Prostate gland (tissue), 2 donors: Measurements from ENCODE around the gene RAP2B.

Experiments used
- CTCF ChIP-seq, 4 experiments: fragments of 200-600 bp in 2 of 4; fragments of 450-650 bp in 2 of 4; sonication (generic) in 2 of 4; IDR thresholded peaks; 1 replicate in 3 of 4; 2 replicates in 1 of 4; pipeline ENCODE4 v1.5.1; 2016 to 2019; ENCODE audit warnings: antibody characterized with exemption in 4 of 4, mild to moderate bottlenecking in 2 of 4, moderate library complexity in 2 of 4
- POLR2A ChIP-seq: fragments of 450-650 bp; IDR thresholded peaks from one replicate; pipeline ENCODE4 v1.6.1; 2016; ENCODE audit warnings: antibody characterized with exemption, mild to moderate bottlenecking

DNA sequence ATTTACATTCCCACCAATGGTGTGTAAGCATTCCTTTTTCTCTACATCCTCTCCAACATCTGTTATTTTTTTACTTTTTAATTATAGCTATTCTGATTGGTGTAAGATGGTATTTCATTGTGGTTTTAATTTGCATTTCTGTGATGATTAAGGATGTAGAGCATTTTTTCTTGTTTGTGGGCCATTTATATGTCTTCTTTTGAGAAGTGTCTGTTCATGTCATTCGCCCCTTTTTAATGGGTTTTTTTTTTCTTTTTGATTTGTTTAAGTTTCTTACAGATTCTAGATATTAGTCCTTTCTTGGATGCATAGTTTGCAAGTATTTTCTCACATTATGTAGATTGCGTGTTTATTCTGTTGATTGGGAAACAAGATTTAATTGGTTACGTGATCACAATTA, 14.2 kb downstream of the RAP2B start:
- TF ChIP-seq CTCF (IDR thresholded peaks at IDR 0.05), result no peak
- TF ChIP-seq POLR2A, result no peak
